HepG2 (cell line): Measurements from ENCODE around the gene NAPSA. TPM values are rescaled to one million over a fixed set of nuclear protein-coding genes. Genes with fewer than 3 reads are reported as not detected.
A peak's percentile ranks its signal among the peaks of the same experiment; 100 is the strongest.

Experiments
- CBX1 ChIP-seq: IDR thresholded peaks from one replicate; pipeline ENCODE4 v1.6.1; 2016; ENCODE audit warnings: antibody characterized with exemption, low read depth
- GZF1 ChIP-seq: sonication (generic); formaldehyde crosslinking; IDR thresholded peaks from 2 replicates; pipeline ENCODE4 v1.5.1; 2020; ENCODE audit warnings: mild to moderate bottlenecking, missing genetic modification reagents
- NR2C2 ChIP-seq: sonication (generic); formaldehyde crosslinking; IDR thresholded peaks from 2 replicates; pipeline ENCODE4 v1.4.0; 2020; ENCODE audit warnings: missing genetic modification reagents, mild to moderate bottlenecking, moderate library complexity, borderline replicate concordance
- PTBP1 ChIP-seq: fragments of 200-400 bp; formaldehyde crosslinking; IDR thresholded peaks from 2 replicates; pipeline ENCODE4 v1.6.1; 2018; ENCODE audit warnings: low read length, low read depth; ENCODE audit not compliant: poor library complexity, severe bottlenecking
- SP1 ChIP-seq, 2 experiments: fragments of 450-650 bp in 1 of 2; sonication (generic) in 1 of 2; formaldehyde crosslinking in 1 of 2; IDR thresholded peaks; 2 replicates each; pipeline versions ENCODE4 v1.4.0 to v1.6.1; 2016 to 2020; ENCODE audit warnings: missing genetic modification reagents in 1 of 2
- TARDBP ChIP-seq: sonication (generic); formaldehyde crosslinking; IDR thresholded peaks from 2 replicates; pipeline ENCODE4 v1.8.0; 2022; ENCODE audit warnings: mild to moderate bottlenecking, missing genetic modification reagents
- TMF1 ChIP-seq: sonication (generic); formaldehyde crosslinking; IDR thresholded peaks from 2 replicates; pipeline ENCODE4 v1.8.1; 2022; ENCODE audit warnings: low read depth, missing genetic modification reagents
- ZEB1 ChIP-seq: IDR thresholded peaks from 2 replicates; pipeline ENCODE4 v1.6.1; 2012; ENCODE audit warnings: mild to moderate bottlenecking, low read depth, inconsistent platforms; ENCODE audit not compliant: insufficient replicate concordance
- ZKSCAN1 ChIP-seq: fragments of 150-350 bp; IDR thresholded peaks from 2 replicates; pipeline ENCODE4 v1.6.1; 2014; ENCODE audit warnings: low read length
- ZNF12 ChIP-seq: sonication (generic); formaldehyde crosslinking; IDR thresholded peaks from 2 replicates; pipeline ENCODE4 v1.5.0; 2020; ENCODE audit warnings: missing genetic modification reagents
- ZNF207 ChIP-seq: fragments of 450-650 bp; IDR thresholded peaks from 2 replicates; pipeline ENCODE4 v1.6.1; 2016; ENCODE audit warnings: antibody characterized with exemption, borderline replicate concordance
- ZNF549 ChIP-seq: sonication (generic); formaldehyde crosslinking; IDR thresholded peaks from 2 replicates; pipeline ENCODE4 v1.5.0; 2020; ENCODE audit warnings: missing genetic modification reagents
- ZNF574 ChIP-seq: sonication (generic); formaldehyde crosslinking; IDR thresholded peaks from 2 replicates; pipeline ENCODE4 v1.4.0; 2020; ENCODE audit warnings: missing genetic modification reagents
- ZNF670 ChIP-seq: sonication (generic); formaldehyde crosslinking; IDR thresholded peaks from 2 replicates; pipeline ENCODE4 v1.8.0; 2022; ENCODE audit warnings: mild to moderate bottlenecking, missing genetic modification reagents, borderline replicate concordance
- ZNF687 ChIP-seq: sonication (generic); formaldehyde crosslinking; IDR thresholded peaks from 2 replicates; pipeline ENCODE4 v1.5.1; 2020; ENCODE audit warnings: mild to moderate bottlenecking, missing genetic modification reagents, moderate library complexity
- ZNF800 ChIP-seq: sonication (generic); formaldehyde crosslinking; IDR thresholded peaks from 2 replicates; pipeline ENCODE4 v1.4.0; 2020; ENCODE audit warnings: missing genetic modification reagents
- ZNF879 ChIP-seq: sonication (generic); formaldehyde crosslinking; IDR thresholded peaks from 2 replicates; pipeline ENCODE4 v1.8.1; 2023; ENCODE audit warnings: missing genetic modification reagents
- ZSCAN12 ChIP-seq: sonication (generic); formaldehyde crosslinking; IDR thresholded peaks from 2 replicates; pipeline ENCODE4 v1.9.0; 2021; ENCODE audit warnings: mild to moderate bottlenecking, missing genetic modification reagents
- polyA plus RNA-seq, 8 experiments: library from polyadenylated mRNA; depleted of rRNA in 3 of 8; stranded (reverse) in 7 of 8; unstranded in 1 of 8; fragments of >200 nt; fragmentation: Illumina TruSeq in 4 of 8; extraction: Trizol in 4 of 8; gene quantifications; 2 replicates each; pipeline versions ENCODE4 v1.2.1 to v1.2.3, GENCODE V29; 2011 to 2016; ENCODE audit warnings: low read depth in 4 of 8, missing spikeins in 1 of 8, mixed read lengths in 1 of 8; ENCODE audit not compliant: insufficient read depth in 1 of 8
- total RNA-seq, 5 experiments: library from RNA; depleted of rRNA; stranded (reverse); fragments of >200 nt; fragmentation: Illumina TruSeq; extraction: Trizol; gene quantifications; 2 replicates each; pipeline ENCODE4 v1.2.3, GENCODE V29; 2016; ENCODE audit warnings: low read depth in 1 of 5

NAPSA gene
- total and polyA plus RNA-seq, 2 of the 13 experiments (the other 11 are each of a cell fraction or from before 2014, with no cell fraction given) = not detected

GRCh38 chr19:50383852-50384684, 18.6 kb upstream of the NAPSA start, which contains the start of gene POLD1 (continued):
- TF ChIP-seq TARDBP (CRISPR knock-in tag) (peak; percentile 11; the same call in 1 of the 2 replicates), CBX1 (peak; percentile 13), ZNF549 (no peak), PTBP1 (no peak), ZNF800 (CRISPR knock-in tag) (peak; percentile 66; the same call in 1 of the 2 replicates), ZEB1 (no peak), ZNF574 (peak; percentile 71), NR2C2 (CRISPR knock-in tag) (peak; percentile 99), ZKSCAN1 (no peak), ZNF879 (no peak), SP1 (IDR thresholded peaks at IDR 0.05) (no peak), SP1 (CRISPR knock-in tag; IDR thresholded peaks at IDR 0.05) (peak; percentile 88; the same call in 1 of the 2 replicates), ZNF670 (CRISPR knock-in tag) (peak; percentile 86; the same call in 1 of the 2 replicates), ZNF687 (CRISPR knock-in tag) (peak; percentile 93), TMF1 (CRISPR knock-in tag) (no peak), ZNF12 (CRISPR knock-in tag) (no peak), ZSCAN12 (CRISPR knock-in tag) (no peak), GZF1 (CRISPR knock-in tag) (0 out of 2 replicates have a peak, but pooled peaks have one; percentile 45), ZNF207 (no peak)
